Panc1 (cell line): ENCODE data around the gene ARHGEF6. TPM values are rescaled to one million over a fixed set of nuclear protein-coding genes. Genes with fewer than 3 reads are reported as not detected.

Source experiments
- ATAC-seq: fragments of 200-7000 bp; cut with Tn5 transposase; 2 replicates; pipeline ENCODE4 v1.9.1; 2020; ENCODE audit warnings: mild to moderate bottlenecking, moderate library complexity
- BruUV-seq: library from RNA; stranded (reverse); fragments of 400-500 nt; replicated peaks from 2 replicates; lab custom pipeline; 2021; lab: Mats Ljungman, UMichigan
- CTCF ChIA-PET: fragments of 300-600 bp; sonication (Branson Sonifier 250); formaldehyde crosslinking; loops from one replicate; lab custom pipeline; 2022; ENCODE audit warnings: antibody characterized with exemption; lab: Charles Lee
- POLR2A ChIA-PET: fragments of 300-600 bp; sonication (Branson Sonifier 250); formaldehyde crosslinking; loops from one replicate; lab custom pipeline; 2022; ENCODE audit warnings: antibody characterized with exemption; lab: Charles Lee
- DNase-seq: peaks from one replicate; pipeline ENCODE4 v3.0.0-alpha.2; 2010; ENCODE audit warnings: low read depth, low spot score
- H3K27ac ChIP-seq: 2 replicates; pipeline ENCODE4 v1.5.1; 2011; ENCODE audit warnings: mild to moderate bottlenecking, low read length, inconsistent platforms
- H3K27me3 ChIP-seq: fragments of 200-500 bp; sonication (Bioruptor generic); 2 replicates; pipeline ENCODE4 v1.6.0; 2014; ENCODE audit warnings: low read length, inconsistent platforms; ENCODE audit not compliant: control insufficient read depth, insufficient read depth
- H3K36me3 ChIP-seq: fragments of 200-500 bp; sonication (Bioruptor generic); 2 replicates; pipeline ENCODE4 v1.5.1; 2014; ENCODE audit warnings: inconsistent platforms, mild to moderate bottlenecking, low read length, moderate library complexity; ENCODE audit not compliant: control insufficient read depth, insufficient read depth
- H3K4me1 ChIP-seq: 2 replicates; pipeline ENCODE4 v1.5.1; 2011; ENCODE audit warnings: inconsistent platforms, mild to moderate bottlenecking, low read length, moderate library complexity; ENCODE audit not compliant: control insufficient read depth, insufficient read depth
- H3K4me3 ChIP-seq, 2 experiments: 2 replicates each; pipeline ENCODE4 v1.5.1; 2011 to 2012; ENCODE audit warnings: low read depth in 2 of 2, low read length in 2 of 2, mild to moderate bottlenecking in 2 of 2, inconsistent platforms in 1 of 2, moderate library complexity in 1 of 2
- H3K9me3 ChIP-seq: fragments of 200-500 bp; sonication (Bioruptor generic); 2 replicates; pipeline ENCODE4 v1.5.1; 2014; ENCODE audit warnings: low read depth, mild to moderate bottlenecking, inconsistent platforms, low read length, moderate library complexity; ENCODE audit not compliant: control insufficient read depth, insufficient read depth
- POLR2AphosphoS5 ChIP-seq: IDR thresholded peaks from 2 replicates; pipeline ENCODE4 v1.6.1; 2012; ENCODE audit warnings: mild to moderate bottlenecking, low read depth, low read length, moderate library complexity
- SIN3A ChIP-seq: IDR thresholded peaks from 2 replicates; pipeline ENCODE4 v1.6.1; 2012; ENCODE audit warnings: low read depth, mild to moderate bottlenecking, low read length, moderate library complexity, borderline replicate concordance; ENCODE audit not compliant: insufficient read depth
- TCF7L2 ChIP-seq: IDR thresholded peaks from 2 replicates; pipeline ENCODE4 v1.6.1; 2011; ENCODE audit warnings: mild to moderate bottlenecking, low read depth, low read length, inconsistent platforms
- in situ Hi-C: cut with HindIII; loops from 2 replicates; pipeline ENCODE4 v1.10.0; 2016; ENCODE audit warnings: low sequenced_read_pairs, low pct_unique_long_range_greater_than_20kb
- intact Hi-C: fragments of 100-400 bp; cut with micrococcal nuclease; formaldehyde crosslinking; loops from one replicate; pipeline ENCODE4 v1.10.0; 2022; ENCODE audit not compliant: unreplicated experiment
- total RNA-seq: library from RNA; stranded (reverse); gene quantifications from one replicate; pipeline ENCODE4 v1.2.1, GENCODE V29; 2021; ENCODE audit not compliant: unreplicated experiment
- TF ChIP-seq, protein P1 (sequence below): fragments of 450-650 bp; IDR thresholded peaks from 2 replicates; pipeline ENCODE4 v1.5.1; 2017; ENCODE audit warnings: mild to moderate bottlenecking
- TF ChIP-seq, protein P2 (sequence below), 2 experiments: IDR thresholded peaks; 2 replicates each; pipeline ENCODE4 v1.6.1; 2011 to 2012; ENCODE audit warnings: low read depth in 2 of 2, control low read depth in 1 of 2, low read length in 1 of 2, mild to moderate bottlenecking in 1 of 2, moderate library complexity in 1 of 2; ENCODE audit not compliant: insufficient read depth in 1 of 2

Gene ARHGEF6
- total RNA-seq, 1 experiment from 2014 or later, result 35.5 TPM

GRCh38 chrX:136692271-136692670 lies 88.5 kb downstream of the ARHGEF6 start:
- H3K9me3 ChIP-seq, result no peaks in the 10 kb centered on the region
- peaks cover 3% of the 10 kb centered on the region for H3K4me1 ChIP-seq
- ChIA-PET POLR2A (no interaction called here), CTCF (no interaction called here)
- TF ChIP-seq, protein P1, sequence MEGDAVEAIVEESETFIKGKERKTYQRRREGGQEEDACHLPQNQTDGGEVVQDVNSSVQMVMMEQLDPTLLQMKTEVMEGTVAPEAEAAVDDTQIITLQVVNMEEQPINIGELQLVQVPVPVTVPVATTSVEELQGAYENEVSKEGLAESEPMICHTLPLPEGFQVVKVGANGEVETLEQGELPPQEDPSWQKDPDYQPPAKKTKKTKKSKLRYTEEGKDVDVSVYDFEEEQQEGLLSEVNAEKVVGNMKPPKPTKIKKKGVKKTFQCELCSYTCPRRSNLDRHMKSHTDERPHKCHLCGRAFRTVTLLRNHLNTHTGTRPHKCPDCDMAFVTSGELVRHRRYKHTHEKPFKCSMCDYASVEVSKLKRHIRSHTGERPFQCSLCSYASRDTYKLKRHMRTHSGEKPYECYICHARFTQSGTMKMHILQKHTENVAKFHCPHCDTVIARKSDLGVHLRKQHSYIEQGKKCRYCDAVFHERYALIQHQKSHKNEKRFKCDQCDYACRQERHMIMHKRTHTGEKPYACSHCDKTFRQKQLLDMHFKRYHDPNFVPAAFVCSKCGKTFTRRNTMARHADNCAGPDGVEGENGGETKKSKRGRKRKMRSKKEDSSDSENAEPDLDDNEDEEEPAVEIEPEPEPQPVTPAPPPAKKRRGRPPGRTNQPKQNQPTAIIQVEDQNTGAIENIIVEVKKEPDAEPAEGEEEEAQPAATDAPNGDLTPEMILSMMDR, result no peak
- intact Hi-C loops, result loop anchor here (10.0 kb wide), 2 partner anchors 167 to 457 kb away; no protein-coding TSS in a partner anchor
- DNase-seq, result no peak
- no peak overlapping the region for H3K4me3 ChIP-seq
- H3K36me3 ChIP-seq, result no peaks in the 10 kb centered on the region
- in situ Hi-C loops, result no loop called here
- no TSS peak for BruUV-seq
- no peak for ATAC-seq
- no peak overlapping the region for H3K27ac ChIP-seq
- no peaks in the 10 kb centered on the region for H3K27me3 ChIP-seq

GRCh38 chrX:136691028-136691809 lies 89.5 kb downstream of the ARHGEF6 start:
- ChIA-PET POLR2A (no interaction called here), CTCF (interaction anchor here (0.7 kb wide), 1 partner anchor 61 kb away, joined by 3 read pairs; no protein-coding TSS in a partner anchor)
- Histone ChIP-seq H3K9me3 (no peaks in the 10 kb centered on the region), H3K36me3 (no peaks in the 10 kb centered on the region), H3K4me1 (peaks cover 3% of the 10 kb centered on the region), H3K27ac (no peak overlapping the region), H3K27me3 (no peaks in the 10 kb centered on the region), H3K4me3 (no peak overlapping the region)
- TF ChIP-seq, protein P1, result no peak
- no peak for TF ChIP-seq SIN3A
- TF ChIP-seq, protein P2, sequence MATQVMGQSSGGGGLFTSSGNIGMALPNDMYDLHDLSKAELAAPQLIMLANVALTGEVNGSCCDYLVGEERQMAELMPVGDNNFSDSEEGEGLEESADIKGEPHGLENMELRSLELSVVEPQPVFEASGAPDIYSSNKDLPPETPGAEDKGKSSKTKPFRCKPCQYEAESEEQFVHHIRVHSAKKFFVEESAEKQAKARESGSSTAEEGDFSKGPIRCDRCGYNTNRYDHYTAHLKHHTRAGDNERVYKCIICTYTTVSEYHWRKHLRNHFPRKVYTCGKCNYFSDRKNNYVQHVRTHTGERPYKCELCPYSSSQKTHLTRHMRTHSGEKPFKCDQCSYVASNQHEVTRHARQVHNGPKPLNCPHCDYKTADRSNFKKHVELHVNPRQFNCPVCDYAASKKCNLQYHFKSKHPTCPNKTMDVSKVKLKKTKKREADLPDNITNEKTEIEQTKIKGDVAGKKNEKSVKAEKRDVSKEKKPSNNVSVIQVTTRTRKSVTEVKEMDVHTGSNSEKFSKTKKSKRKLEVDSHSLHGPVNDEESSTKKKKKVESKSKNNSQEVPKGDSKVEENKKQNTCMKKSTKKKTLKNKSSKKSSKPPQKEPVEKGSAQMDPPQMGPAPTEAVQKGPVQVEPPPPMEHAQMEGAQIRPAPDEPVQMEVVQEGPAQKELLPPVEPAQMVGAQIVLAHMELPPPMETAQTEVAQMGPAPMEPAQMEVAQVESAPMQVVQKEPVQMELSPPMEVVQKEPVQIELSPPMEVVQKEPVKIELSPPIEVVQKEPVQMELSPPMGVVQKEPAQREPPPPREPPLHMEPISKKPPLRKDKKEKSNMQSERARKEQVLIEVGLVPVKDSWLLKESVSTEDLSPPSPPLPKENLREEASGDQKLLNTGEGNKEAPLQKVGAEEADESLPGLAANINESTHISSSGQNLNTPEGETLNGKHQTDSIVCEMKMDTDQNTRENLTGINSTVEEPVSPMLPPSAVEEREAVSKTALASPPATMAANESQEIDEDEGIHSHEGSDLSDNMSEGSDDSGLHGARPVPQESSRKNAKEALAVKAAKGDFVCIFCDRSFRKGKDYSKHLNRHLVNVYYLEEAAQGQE (IDR thresholded peaks at IDR 0.05; ENCODE audit: insufficient read depth in 1 of 2, low read depth in 2 of 2, low read length in 1 of 2), result no peak
- no peak for TF ChIP-seq POLR2AphosphoS5
- no peak for TF ChIP-seq TCF7L2
- in situ Hi-C loops (no loop called here), intact Hi-C loops (loop anchor here (10.0 kb wide), 2 partner anchors 166 to 456 kb away; no protein-coding TSS in a partner anchor)
- no TSS peak for BruUV-seq
- ATAC-seq, result no peak
- DNase-seq, result no peak
